Tibial nerve (tissue), 4 donors: ENCODE results near the gene FYCO1. TPM values are rescaled to one million over a fixed set of nuclear protein-coding genes. Genes with fewer than 3 reads are reported as not detected.
A peak's percentile ranks its signal among the peaks of the same experiment; 100 is the strongest.

ENCODE experiments used
- DNase-seq, 2 donors: peaks; one replicate each; pipeline ENCODE4 v3.0.0-alpha.2; 2019; ENCODE audit warnings: low spot score in 2 of 2
- H3K27ac ChIP-seq, 4 donors: fragments of 200-600 bp; sonication (generic) in 3 of 4; one replicate each; pipeline ENCODE4 v1.5.1; 2017 to 2019; ENCODE audit warnings: mild to moderate bottlenecking in 1 of 4
- H3K27me3 ChIP-seq, 2 donors: fragments of 200-600 bp; sonication (generic) in 1 of 2; one replicate each; pipeline versions ENCODE4 v1.5.1 to v1.6.0; 2017 to 2019
- H3K36me3 ChIP-seq, 3 donors: fragments of 200-600 bp; sonication (generic); one replicate each; pipeline ENCODE4 v1.5.1; 2018 to 2019
- H3K4me1 ChIP-seq, 4 donors: fragments of 200-600 bp; sonication (generic) in 3 of 4; one replicate each; pipeline ENCODE4 v1.5.1; 2017 to 2019
- H3K4me3 ChIP-seq, 4 donors: fragments of 200-600 bp; sonication (generic) in 3 of 4; one replicate each; pipeline ENCODE4 v1.5.1; 2017 to 2019; ENCODE audit warnings: mild to moderate bottlenecking in 1 of 4, moderate library complexity in 1 of 4
- H3K9me3 ChIP-seq, 4 donors: fragments of 200-600 bp; sonication (generic) in 3 of 4; one replicate each; pipeline ENCODE4 v1.5.1; 2017 to 2019
- CTCF ChIP-seq, 5 experiments: fragments of 200-600 bp in 3 of 5; fragments of 450-650 bp in 2 of 5; sonication (generic) in 3 of 5; IDR thresholded peaks; one replicate each; pipeline ENCODE4 v1.5.1; 2016 to 2019; ENCODE audit warnings: antibody characterized with exemption in 5 of 5, mild to moderate bottlenecking in 3 of 5, moderate library complexity in 2 of 5
- EP300 ChIP-seq, 2 donors: sonication (generic); formaldehyde crosslinking; IDR thresholded peaks; one replicate each; pipeline ENCODE4 v1.6.1; 2017; ENCODE audit warnings: antibody characterized with exemption in 2 of 2, mild to moderate bottlenecking in 1 of 2
- POLR2A ChIP-seq, 2 donors: fragments of 450-650 bp; IDR thresholded peaks; one replicate each; pipeline ENCODE4 v1.6.1; 2017; ENCODE audit warnings: antibody characterized with exemption in 2 of 2, mild to moderate bottlenecking in 2 of 2, moderate library complexity in 2 of 2
- WGBS, 2 donors: methylation state at CpG; one replicate each; pipeline ENCODE4 v1.1.5; 2018; 5-methylcytosine and 5-hydroxymethylcytosine counted together
- total RNA-seq, 4 donors: library from RNA; depleted of rRNA; stranded (reverse); fragments of >200 nt; gene quantifications; one replicate each; pipeline ENCODE4 v1.1.0, GENCODE V29; 2016

FYCO1 gene
- total RNA-seq, 4 donors from 2014 or later, result 61.7 to 85.2 (median 67.9) TPM

GRCh38 chr3:45992133-45992729, 3.4 kb downstream of the FYCO1 start:
- no peak for DNase-seq

GRCh38 chr3:45991341-45991740, 4.3 kb downstream of the FYCO1 start:
- Histone ChIP-seq H3K4me3 (no peak overlapping the region), H3K27ac (no peak overlapping the region), H3K36me3 (no peaks in the 10 kb centered on the region), H3K27me3 (no peaks in the 10 kb centered on the region), H3K4me1 (peaks cover 4 to 68% (median 61%) of the 10 kb centered on the region in 4 donors), H3K9me3 (no peaks in the 10 kb centered on the region)
- TF ChIP-seq POLR2A (IDR thresholded peaks at IDR 0.05) (no peak), EP300 (IDR thresholded peaks at IDR 0.05) (no peak), CTCF (IDR thresholded peaks at IDR 0.05) (no peak)
- no peak for DNase-seq
- WGBS, 2 donors, result 85 to 89% methylated on average over 6 of the region's 6 CpGs

More at GRCh38 chr3:45992133-45992729, 3.4 kb downstream of the FYCO1 start:
- Histone ChIP-seq H3K4me3 (no peak overlapping the region), H3K27me3 (no peaks in the 10 kb centered on the region), H3K4me1 (peaks cover 4 to 62% (median 53%) of the 10 kb centered on the region in 4 donors), H3K36me3 (no peaks in the 10 kb centered on the region), H3K9me3 (no peaks in the 10 kb centered on the region), H3K27ac (no peak overlapping the region)
- 70 to 78% methylated on average over 2 of the region's 2 CpGs for WGBS, 2 donors
- TF ChIP-seq CTCF (IDR thresholded peaks at IDR 0.05), result no peak
- peak in 1 of 2 donors; percentile 36 for TF ChIP-seq EP300 (IDR thresholded peaks at IDR 0.05)
- TF ChIP-seq POLR2A (IDR thresholded peaks at IDR 0.05), result no peak

GRCh38 chr3:45990181-45990580, 5.4 kb downstream of the FYCO1 start:
- Histone ChIP-seq H3K9me3 (no peaks in the 10 kb centered on the region), H3K36me3 (no peaks in the 10 kb centered on the region), H3K27ac (no peak overlapping the region), H3K4me3 (no peak overlapping the region), H3K27me3 (no peaks in the 10 kb centered on the region), H3K4me1 (peaks cover 4 to 75% (median 67%) of the 10 kb centered on the region in 4 donors)
- DNase-seq, result no peak
- TF ChIP-seq POLR2A (IDR thresholded peaks at IDR 0.05) (no peak), CTCF (IDR thresholded peaks at IDR 0.05) (no peak), EP300 (IDR thresholded peaks at IDR 0.05) (no peak)
- WGBS, 2 donors, result 65 to 96% methylated on average over 3 of the region's 3 CpGs

- no peak for DNase-seq
Measured at GRCh38 chr3:45988804-45989203, 6.8 kb downstream of the FYCO1 start.

More at GRCh38 chr3:45988804-45989203, 6.8 kb downstream of the FYCO1 start:
- H3K9me3 ChIP-seq, result no peaks in the 10 kb centered on the region
- H3K4me1 ChIP-seq, result peaks cover 4 to 72% (median 59%) of the 10 kb centered on the region in 4 donors
- no peaks in the 10 kb centered on the region for H3K27me3 ChIP-seq
- WGBS, 2 donors, result 76 to 79% methylated on average over 2 of the region's 2 CpGs
- H3K36me3 ChIP-seq, result peaks cover 0 to 11% (median 0%) of the 10 kb centered on the region in 3 donors
- peak overlapping the region in 2 of 4 donors; percentile 69 to 80 for H3K27ac ChIP-seq
- no peak for TF ChIP-seq POLR2A (IDR thresholded peaks at IDR 0.05)
- TF ChIP-seq EP300 (IDR thresholded peaks at IDR 0.05), result no peak
- TF ChIP-seq CTCF (IDR thresholded peaks at IDR 0.05), result no peak
- no peak overlapping the region for H3K4me3 ChIP-seq
